Adrenal gland (tissue), 12 donors: Measurements from ENCODE around the gene UBE4B. TPM values are rescaled to one million over a fixed set of nuclear protein-coding genes. Genes with fewer than 3 reads are reported as not detected.

Experiments
- DNase-seq, 7 donors: peaks; one replicate each; pipeline ENCODE4 v3.0.0-alpha.2; 2019 to 2020
- H3K27ac ChIP-seq, 5 donors: fragments of 200-600 bp; sonication (generic) in 4 of 5; 1 replicate in 3 of 5; 2 replicates in 2 of 5; pipeline versions ENCODE4 v1.5.1 to v1.8.0; 2016 to 2020; ENCODE audit warnings: mild to moderate bottlenecking in 1 of 5
- H3K27me3 ChIP-seq: fragments of 200-600 bp; 2 replicates; pipeline ENCODE4 v1.8.0; 2021
- H3K36me3 ChIP-seq, 2 donors: fragments of 200-600 bp; replicated peaks in 1 of 2; 1 replicate in 1 of 2; 2 replicates in 1 of 2; pipeline versions ENCODE4 v1.5.1 to v1.8.0; 2018 to 2022
- H3K4me1 ChIP-seq, 2 donors: fragments of 200-600 bp; replicated peaks in 1 of 2; 1 replicate in 1 of 2; 2 replicates in 1 of 2; pipeline versions ENCODE4 v1.5.1 to v1.8.0; 2018 to 2021
- H3K4me3 ChIP-seq, 4 donors: fragments of 200-600 bp; sonication (generic) in 3 of 4; one replicate each; pipeline ENCODE4 v1.5.1; 2016 to 2018
- H3K9me3 ChIP-seq, 3 donors: fragments of 200-600 bp; sonication (generic) in 1 of 3; replicated peaks in 1 of 3; 1 replicate in 2 of 3; 2 replicates in 1 of 3; pipeline versions ENCODE4 v1.5.1 to v1.8.0; 2016 to 2021
- CTCF ChIP-seq, 6 experiments: fragments of 450-650 bp in 4 of 6; fragments of 200-600 bp in 2 of 6; sonication (generic) in 1 of 6; IDR thresholded peaks; 1 replicate in 5 of 6; 2 replicates in 1 of 6; pipeline versions ENCODE4 v1.5.1 to v1.8.0; 2016 to 2021; ENCODE audit warnings: antibody characterized with exemption in 6 of 6, mild to moderate bottlenecking in 2 of 6, moderate library complexity in 1 of 6
- POLR2A ChIP-seq, 2 donors: fragments of 450-650 bp; IDR thresholded peaks; one replicate each; pipeline ENCODE4 v1.6.1; 2017; ENCODE audit warnings: antibody characterized with exemption in 2 of 2, mild to moderate bottlenecking in 2 of 2, moderate library complexity in 1 of 2
- WGBS, 4 donors: extraction: QIAGEN DNeasy Blood & Tissue Kit in 2 of 4; methylation state at CpG; one replicate each; pipeline versions ENCODE4 v1.1.5 to v1.1.7; 2013 to 2017; 5-methylcytosine and 5-hydroxymethylcytosine counted together
- intact Hi-C, 2 donors: fragments of 100-400 bp; cut with DNase I; formaldehyde crosslinking; loops; one replicate each; pipeline versions ENCODE4 v1.14.1 to v1.15.0; 2022 to 2023
- polyA plus RNA-seq, 3 donors: library from polyadenylated mRNA; stranded (reverse); fragments of 200-250 nt in 2 of 3; fragments of 350-450 nt in 1 of 3; fragmentation: Illumina TruSeq in 1 of 3; extraction: RNeasy Lipid Tissue Mini Kit (QIAGEN cat#74804) in 1 of 3; gene quantifications; one replicate each; pipeline ENCODE4 v1.2.3, GENCODE V29; 2013 to 2014
- total RNA-seq, 9 donors: library from RNA; depleted of rRNA in 4 of 9; stranded (reverse); fragments of >200 nt in 4 of 9; fragments of 120-200 nt in 1 of 9; fragmentation: NEBNext Ultra II Directional in 1 of 9; extraction: Animal tissue kit (Norgen Biotek cat#: 25700) in 1 of 9; gene quantifications; one replicate each; pipeline versions ENCODE4 v1.1.0 to v1.2.4, GENCODE V29; 2013 to 2023
- donor health status: healthy with polysubstance abuse.
- donor health status: Bipolar disorder and iron deficiency.
- donor health status: DM: yes; HTN: yes; CAD: no.
- donor health status: DM: no; HTN: no; CAD: no.
- donor health status: DM: no; HTN: no; CAD: no.
- donor health status: DM: yes; HTN: yes; CAD: no.

UBE4B gene
- total and polyA plus RNA-seq, 12 donors: 18.7 to 87.1 (median 57.8) TPM

GRCh38 chr1:10060311-10061100 is 27.7 kb downstream of the UBE4B start:
- H3K27me3 ChIP-seq: no peaks in the 10 kb centered on the region
- DNase-seq: no peak
- H3K27ac ChIP-seq: no peak overlapping the region
- H3K36me3 ChIP-seq: no peaks in the 10 kb centered on the region
- H3K9me3 ChIP-seq: no peaks in the 10 kb centered on the region
- 90 to 93% (median 92%) methylated on average over 8 of the region's 8 CpGs for WGBS, 4 donors
- no peak overlapping the region for H3K4me3 ChIP-seq
- peaks cover 15 to 47% of the 10 kb centered on the region in 2 donors for H3K4me1 ChIP-seq
- intact Hi-C loops: no loop called here
- TF ChIP-seq POLR2A (IDR thresholded peaks at IDR 0.05) (no peak), CTCF (IDR thresholded peaks at IDR 0.05) (no peak)

- Histone ChIP-seq H3K36me3 (no peaks in the 10 kb centered on the region), H3K4me3 (no peak overlapping the region), H3K9me3 (no peaks in the 10 kb centered on the region), H3K4me1 (peaks cover 20 to 46% of the 10 kb centered on the region in 2 donors), H3K27me3 (no peaks in the 10 kb centered on the region), H3K27ac (no peak overlapping the region)
- WGBS, 4 donors: 88 to 93% (median 91%) methylated on average over 5 of the region's 5 CpGs
- no peak for TF ChIP-seq POLR2A (IDR thresholded peaks at IDR 0.05)
- intact Hi-C loops: no loop called here
- no peak for DNase-seq
Measured at GRCh38 chr1:10061276-10061675, 28.5 kb downstream of the UBE4B start.

GRCh38 chr1:10063878-10064277 is 31.1 kb downstream of the UBE4B start:
- H3K36me3 ChIP-seq: no peaks in the 10 kb centered on the region
- no peak overlapping the region for H3K27ac ChIP-seq
- no peak for DNase-seq
- H3K9me3 ChIP-seq: no peaks in the 10 kb centered on the region
- H3K4me1 ChIP-seq: peaks cover 21 to 43% of the 10 kb centered on the region in 2 donors
- H3K4me3 ChIP-seq: no peak overlapping the region
- TF ChIP-seq CTCF (IDR thresholded peaks at IDR 0.05) (no peak), POLR2A (IDR thresholded peaks at IDR 0.05) (no peak)
- H3K27me3 ChIP-seq: no peaks in the 10 kb centered on the region
- intact Hi-C loops: no loop called here
- WGBS, 4 donors: 88 to 92% (median 89%) methylated on average over 7 of the region's 7 CpGs

GRCh38 chr1:10064416-10065343 is 31.9 kb downstream of the UBE4B start:
- no peaks in the 10 kb centered on the region for H3K27me3 ChIP-seq
- H3K4me1 ChIP-seq: peaks cover 21 to 45% of the 10 kb centered on the region in 2 donors
- no peak overlapping the region for H3K4me3 ChIP-seq
- TF ChIP-seq POLR2A (IDR thresholded peaks at IDR 0.05) (no peak), CTCF (IDR thresholded peaks at IDR 0.05) (no peak)
- H3K9me3 ChIP-seq: no peaks in the 10 kb centered on the region
- peak overlapping the region in 2 of 5 donors; percentile 62 to 91 for H3K27ac ChIP-seq
- no peak for DNase-seq
- WGBS, 4 donors: 87 to 91% (median 90%) methylated on average over 8 of the region's 8 CpGs
- intact Hi-C loops: no loop called here
- no peaks in the 10 kb centered on the region for H3K36me3 ChIP-seq
